Embryonic facial prominence (tissue), 1 donor: ENCODE results near the gene SH3BP5.

Experiments used
- DNase-seq: peaks from one replicate; pipeline ENCODE4 v3.0.0-alpha.2; 2016; ENCODE audit errors: extremely low spot score

SH3BP5 gene

DNA sequence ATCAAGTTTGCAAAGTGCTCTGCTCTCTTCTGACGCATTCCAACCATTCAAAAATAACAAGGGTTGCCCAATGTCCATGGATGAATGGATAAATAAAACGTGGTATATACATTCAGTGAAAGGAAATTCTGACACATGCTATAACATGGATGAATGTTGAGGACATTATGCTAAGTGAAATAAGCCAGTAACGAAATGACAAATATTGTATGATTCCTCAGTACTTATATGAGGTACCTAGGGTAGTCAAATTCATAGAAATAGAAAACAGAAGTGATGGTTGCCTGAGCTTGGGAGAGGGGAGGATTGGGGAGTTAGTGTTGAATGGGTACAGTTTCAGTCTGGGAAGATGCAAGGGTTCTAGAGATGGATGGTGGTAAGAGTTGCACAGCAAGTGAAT, 33.9 kb downstream of the SH3BP5 start:
- no peak for DNase-seq

GRCh38 chr3:15297608-15298350, 34.6 kb downstream of the SH3BP5 start:
- DNase-seq = no peak

GRCh38 chr3:15295506-15295905, 36.9 kb downstream of the SH3BP5 start:
- no peak for DNase-seq

DNA sequence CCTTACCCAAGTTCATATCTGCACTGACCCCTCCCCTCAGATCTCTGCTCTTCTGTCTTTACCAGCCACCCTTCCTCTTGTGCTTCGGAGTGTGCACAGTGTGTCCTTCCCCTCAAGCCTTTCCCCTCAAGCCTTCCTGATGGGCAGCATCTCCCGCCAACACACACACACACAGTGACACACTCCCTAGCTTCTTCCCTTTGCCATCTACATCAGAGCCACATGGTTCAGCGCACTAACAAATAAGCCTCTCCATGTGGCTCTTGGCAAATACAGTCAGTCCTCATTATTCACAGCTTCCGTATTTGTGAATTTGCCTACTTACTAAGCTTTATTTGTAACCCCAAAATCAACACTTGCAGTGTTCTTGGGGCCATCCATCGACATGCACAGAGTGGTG, 37.5 kb downstream of the SH3BP5 start:
- no peak for DNase-seq

GRCh38 chr3:15292765-15293522, 39.4 kb downstream of the SH3BP5 start:
- no peak for DNase-seq

DNA sequence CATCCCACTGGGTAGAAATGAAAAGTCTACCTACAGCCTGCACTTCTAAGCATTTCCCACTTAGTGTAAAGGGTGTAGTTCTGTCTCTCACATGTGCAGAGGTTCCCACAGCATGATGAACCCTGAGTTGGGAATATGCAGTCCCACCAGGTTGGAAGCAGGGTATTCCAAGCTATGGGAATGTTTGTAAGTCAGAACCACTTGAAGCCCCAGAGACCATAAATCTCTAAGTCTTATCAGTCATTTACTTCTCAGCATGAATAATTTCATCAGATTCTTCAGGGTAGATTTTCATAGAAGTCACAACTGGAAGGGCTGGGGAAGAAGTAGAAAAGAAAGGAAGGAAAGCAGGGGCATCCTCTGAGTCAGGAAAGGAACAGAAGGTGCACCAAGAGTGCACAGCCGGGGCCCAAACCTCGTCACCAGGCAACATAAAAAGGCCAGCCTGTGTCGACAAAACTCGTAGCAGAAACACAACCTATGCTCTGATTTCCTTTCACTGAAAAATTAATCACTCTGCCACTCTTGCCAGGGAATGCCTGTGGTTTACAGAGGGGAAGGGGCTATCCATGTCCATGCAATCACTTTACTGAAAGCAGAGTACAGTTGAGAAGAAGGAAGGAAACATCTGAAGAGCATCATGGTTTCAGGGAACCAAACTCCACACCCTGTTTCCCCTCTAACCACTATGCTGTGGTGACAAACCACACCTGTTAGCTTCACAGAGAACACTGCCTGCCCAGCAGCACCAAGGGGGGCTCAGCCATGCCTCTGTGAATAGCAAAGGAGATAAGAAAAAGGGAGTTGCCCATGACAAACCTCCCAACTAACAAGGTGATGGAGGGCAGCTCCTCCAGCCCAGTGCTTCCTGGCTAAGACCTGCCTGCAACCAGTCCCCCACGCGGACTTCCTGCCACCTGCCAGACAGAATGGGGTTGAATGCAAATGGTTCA, 40.5 kb downstream of the SH3BP5 start:
- DNase-seq = no peak

DNA sequence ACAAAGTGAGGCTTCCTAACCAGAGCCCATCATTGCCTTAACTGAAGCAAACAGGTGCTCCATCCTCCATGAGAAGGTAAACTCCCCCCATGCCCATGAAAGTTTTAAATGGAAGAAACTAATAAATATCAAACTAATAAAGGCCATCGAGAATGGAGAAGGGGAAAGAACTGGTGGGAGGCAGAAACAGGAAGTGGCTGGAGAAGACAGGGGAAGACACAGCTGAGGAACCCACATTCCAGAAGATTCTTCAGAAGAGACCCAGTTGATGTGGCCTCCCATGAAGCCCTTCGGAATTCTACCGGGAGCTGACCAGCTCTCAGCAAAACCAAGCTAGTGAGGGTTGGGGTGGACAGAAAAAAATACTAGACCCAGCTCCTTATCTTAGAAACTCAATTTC, 41.6 kb downstream of the SH3BP5 start:
- DNase-seq = no peak

- DNase-seq = no peak
Observed at GRCh38 chr3:15289661-15290060, 42.7 kb downstream of the SH3BP5 start.

GRCh38 chr3:15288331-15289035, 43.9 kb downstream of the SH3BP5 start:
- no peak for DNase-seq

GRCh38 chr3:15287565-15288330, 44.6 kb downstream of the SH3BP5 start:
- DNase-seq = no peak

GRCh38 chr3:15286022-15286421, 46.4 kb downstream of the SH3BP5 start:
- no peak for DNase-seq

DNA sequence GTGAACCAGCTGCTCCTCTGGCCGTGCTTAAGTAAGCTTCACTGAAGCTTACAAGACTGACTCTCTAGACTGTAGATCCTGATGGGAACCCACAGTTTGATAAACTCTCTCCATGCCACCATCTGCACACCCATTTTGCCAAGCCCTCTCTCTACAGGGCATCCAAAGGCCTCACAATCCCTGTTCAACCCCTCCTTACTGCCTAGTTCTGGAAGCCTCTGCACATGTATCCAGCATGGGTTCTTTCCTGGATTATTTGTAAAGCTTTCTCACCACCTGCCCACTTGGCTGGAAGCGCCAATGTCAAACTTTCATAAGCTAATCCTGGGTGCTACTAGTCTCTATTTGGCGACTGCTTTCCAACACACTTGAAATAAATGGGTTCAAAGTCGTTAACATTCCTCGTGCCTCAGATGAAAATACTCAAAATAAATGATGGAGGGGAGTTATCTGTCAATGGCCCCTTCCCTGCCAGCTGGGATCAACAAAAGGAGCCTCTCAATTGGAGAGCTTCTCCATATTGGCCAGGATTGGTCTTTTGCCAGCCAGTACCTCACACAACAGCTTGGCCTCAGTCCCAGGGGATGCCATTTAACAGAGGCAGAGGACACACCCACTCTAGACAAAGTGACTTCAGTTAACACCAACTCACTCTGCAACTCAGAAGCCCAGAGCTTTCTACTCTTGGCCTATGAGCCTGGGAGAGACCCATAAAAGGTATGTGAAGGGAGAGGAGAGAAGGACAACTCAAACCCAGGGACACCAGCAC, 48.1 kb downstream of the SH3BP5 start:
- DNase-seq = no peak

- DNase-seq = no peak
Observed at GRCh38 chr3:15283702-15284101, 48.7 kb downstream of the SH3BP5 start.

GRCh38 chr3:15281817-15282216, 50.6 kb downstream of the SH3BP5 start:
- no peak for DNase-seq

DNA sequence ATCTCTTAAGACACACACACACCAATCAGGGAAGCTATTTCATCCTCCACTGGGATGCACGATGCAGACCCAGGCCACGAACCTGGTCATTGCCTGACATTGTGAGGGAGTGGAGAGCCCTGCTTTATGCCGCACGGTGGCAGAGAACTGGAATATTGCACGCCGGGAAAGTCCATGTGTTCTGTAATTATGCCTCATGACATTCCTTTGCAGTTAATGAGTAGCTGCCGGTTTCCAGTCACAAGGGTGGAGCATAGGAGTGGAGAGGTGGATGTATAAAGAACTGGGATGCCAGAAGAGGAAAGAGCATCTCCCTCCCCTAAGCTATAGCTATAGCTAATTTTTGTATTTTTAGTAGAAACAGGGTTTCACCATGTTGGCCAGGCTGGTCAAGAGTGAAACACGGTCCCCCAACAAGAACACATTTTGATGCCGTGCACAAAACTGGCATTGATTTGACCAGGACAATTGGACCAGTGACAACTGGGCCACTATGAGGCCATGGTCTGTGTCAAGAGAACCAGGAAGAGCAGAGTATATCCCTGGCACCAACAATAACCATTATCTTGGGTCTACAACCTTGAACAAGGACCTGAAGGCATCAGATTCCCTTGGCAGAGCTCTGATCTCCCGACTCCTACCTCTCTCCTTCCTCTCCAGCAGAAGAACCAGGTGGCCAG, 51.4 kb downstream of the SH3BP5 start:
- DNase-seq = no peak

DNA sequence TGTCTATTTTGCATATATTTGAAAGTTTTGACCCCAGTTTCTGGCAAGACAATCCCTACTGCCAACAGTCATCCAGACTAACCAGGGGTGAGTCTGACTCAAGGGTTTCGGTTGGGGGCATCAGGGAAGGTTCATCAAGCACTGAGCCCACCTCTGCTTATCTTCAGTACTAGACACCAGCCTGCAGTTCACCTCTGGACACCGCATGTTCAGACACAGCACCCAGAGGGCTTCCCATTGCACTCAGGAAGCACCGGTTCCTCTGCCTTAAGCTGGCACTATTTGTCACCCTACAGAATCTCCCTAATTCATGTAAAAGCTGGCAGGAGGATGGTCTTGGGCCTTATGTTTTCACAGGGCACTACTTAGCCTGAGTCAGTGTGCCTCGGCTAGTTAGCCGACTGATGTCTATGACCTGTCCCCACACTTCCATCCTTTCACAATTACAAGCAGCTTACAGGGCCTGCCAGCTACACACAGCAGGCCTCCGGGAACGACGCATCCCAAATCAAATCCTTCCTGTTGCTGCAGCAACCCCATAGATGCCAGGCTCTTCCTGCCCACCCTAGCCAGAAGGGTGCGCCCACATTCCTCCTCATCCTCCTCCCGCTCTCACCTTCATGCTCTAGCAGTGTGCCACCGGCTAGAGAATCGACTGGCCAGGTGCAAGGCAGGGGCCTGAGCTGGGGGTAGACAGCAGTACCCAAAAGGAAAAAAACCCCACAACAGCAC, 52.5 kb downstream of the SH3BP5 start:
- DNase-seq = no peak

DNA sequence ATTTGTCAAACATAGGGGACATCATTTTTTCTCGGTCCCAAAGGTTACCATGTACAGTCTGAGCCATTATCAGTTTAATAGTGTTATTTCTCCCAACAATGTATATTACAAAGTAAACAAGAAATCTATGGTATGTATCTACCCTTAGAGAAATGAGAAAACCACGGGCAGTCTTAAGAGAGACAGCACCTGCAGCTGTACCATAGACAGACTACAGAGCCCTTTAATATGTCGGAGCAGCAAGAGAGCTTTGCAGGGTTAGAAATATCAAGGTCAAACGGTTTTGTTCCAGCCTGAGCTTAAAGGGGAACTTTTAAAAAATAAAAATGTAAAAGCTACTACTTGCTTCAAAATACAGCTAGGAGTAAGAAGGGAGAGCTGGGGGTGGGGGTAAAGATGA, 53.2 kb downstream of the SH3BP5 start:
- DNase-seq = no peak

DNA sequence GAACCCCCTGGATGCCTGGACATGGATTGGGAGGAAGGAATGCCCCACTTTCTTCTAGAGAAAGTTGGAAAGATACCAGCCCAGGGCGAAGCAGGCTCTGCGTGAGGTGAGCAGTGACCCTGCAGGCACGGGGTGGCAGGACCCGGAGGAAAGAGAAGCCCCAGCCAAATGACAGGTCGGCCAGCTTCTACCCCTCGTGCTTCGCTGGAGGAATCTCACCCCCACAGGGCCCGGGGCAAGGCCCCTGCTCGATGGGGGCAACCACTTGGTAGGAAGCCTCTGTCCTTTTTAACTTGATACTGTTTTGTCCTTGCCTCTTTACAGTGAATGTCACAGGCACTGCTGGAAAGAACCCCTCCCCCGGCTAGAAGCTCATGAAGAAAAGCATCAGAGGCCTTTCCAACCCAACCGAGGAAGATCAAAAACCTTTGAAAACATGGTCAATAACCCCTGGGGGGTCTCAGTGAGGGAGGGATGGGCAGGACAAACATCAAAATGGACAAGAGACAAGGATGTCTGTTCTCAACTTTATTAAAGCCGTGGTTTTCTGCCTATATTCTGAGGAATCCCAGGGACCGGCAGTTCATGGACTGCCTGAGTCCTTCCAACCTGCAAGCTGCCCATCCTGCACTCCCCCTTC, 54.4 kb downstream of the SH3BP5 start:
- DNase-seq = no peak
